Measurements from ENCODE around the gene PAK5.
A peak's percentile ranks its signal among the peaks of the same experiment; 100 is the strongest.

The PAK5 gene

DNA sequence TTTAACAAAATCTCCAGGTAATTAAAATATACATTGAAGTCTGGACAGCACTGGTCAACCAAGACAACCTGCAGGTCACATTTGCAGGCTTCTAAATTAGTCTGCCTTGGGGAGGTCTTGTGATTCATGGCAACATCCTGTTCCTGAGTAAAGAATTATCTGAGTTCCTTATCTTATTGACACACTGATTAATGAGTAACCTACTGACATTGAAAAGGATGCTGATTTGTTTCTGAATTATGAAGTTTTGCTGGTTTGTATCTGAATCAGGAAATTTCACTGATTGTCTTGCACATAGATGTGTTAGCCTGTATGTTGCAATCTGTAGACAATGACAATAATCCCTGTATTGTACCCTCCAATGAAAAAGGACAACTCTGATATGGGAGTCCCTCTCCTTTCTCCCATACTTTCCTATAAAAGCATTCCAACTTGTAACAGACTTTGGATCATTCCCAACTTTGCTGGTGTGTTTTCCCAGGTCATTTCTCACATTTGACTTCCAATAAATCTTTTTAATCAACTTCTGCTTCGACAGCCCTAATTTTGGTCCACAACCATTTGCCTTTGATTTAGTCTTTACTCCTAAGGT is 244.5 kb downstream of the PAK5 start:
- no peak overlapping the region for H3K4me3 ChIP-seq (ENCODE audit: low read length)
- DNase-seq (ENCODE audit: low read depth) = no peak
- TF ChIP-seq, protein P1, sequence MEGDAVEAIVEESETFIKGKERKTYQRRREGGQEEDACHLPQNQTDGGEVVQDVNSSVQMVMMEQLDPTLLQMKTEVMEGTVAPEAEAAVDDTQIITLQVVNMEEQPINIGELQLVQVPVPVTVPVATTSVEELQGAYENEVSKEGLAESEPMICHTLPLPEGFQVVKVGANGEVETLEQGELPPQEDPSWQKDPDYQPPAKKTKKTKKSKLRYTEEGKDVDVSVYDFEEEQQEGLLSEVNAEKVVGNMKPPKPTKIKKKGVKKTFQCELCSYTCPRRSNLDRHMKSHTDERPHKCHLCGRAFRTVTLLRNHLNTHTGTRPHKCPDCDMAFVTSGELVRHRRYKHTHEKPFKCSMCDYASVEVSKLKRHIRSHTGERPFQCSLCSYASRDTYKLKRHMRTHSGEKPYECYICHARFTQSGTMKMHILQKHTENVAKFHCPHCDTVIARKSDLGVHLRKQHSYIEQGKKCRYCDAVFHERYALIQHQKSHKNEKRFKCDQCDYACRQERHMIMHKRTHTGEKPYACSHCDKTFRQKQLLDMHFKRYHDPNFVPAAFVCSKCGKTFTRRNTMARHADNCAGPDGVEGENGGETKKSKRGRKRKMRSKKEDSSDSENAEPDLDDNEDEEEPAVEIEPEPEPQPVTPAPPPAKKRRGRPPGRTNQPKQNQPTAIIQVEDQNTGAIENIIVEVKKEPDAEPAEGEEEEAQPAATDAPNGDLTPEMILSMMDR (conservative IDR thresholded peaks at IDR 0.05; ENCODE audit: low read length) = no peak

DNA sequence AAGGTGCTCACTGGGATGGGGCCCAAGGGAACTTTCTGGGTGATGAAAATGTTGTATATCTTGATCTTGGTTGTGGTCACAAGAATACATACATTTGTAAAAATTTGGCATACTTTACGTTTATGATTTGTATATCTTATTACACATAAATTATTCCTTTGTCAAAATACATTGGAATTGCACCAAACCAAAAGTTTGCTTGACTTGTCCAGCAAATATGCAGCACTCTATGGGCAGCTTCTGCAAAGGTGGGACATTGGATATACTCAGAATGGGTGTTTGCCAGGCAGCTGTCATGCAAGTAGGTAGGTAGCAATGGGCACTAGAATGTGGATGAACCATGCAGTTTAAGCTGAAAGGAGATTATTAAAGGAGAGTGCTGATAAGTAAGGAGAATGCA is 246.5 kb downstream of the PAK5 start:
- H3K4me3 ChIP-seq (ENCODE audit: low read length) = no peak overlapping the region
- TF ChIP-seq, protein P1 (conservative IDR thresholded peaks at IDR 0.05; ENCODE audit: low read length) = no peak
- DNase-seq (ENCODE audit: low read depth) = no peak

DNA sequence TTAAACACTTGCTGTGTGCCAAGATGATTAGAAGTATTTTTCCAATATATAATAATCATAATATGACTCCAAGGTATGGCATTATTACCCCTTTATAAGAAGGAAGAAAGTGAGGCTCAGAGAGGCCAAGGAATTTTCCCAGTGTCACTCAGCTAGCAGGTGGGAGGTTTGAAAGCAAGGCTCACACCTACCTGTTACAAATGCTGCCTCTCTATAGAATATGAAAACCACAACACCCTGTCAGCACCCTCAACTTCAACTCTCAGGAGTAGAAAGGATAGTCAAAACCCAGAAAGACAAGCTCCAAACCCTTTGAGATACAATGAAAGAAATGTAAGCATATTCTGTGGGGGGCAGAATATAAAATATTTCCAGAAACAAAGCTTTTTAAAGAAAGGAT is 247.8 kb downstream of the PAK5 start:
- no peak for DNase-seq (ENCODE audit: low read depth)
- TF ChIP-seq, protein P1 (conservative IDR thresholded peaks at IDR 0.05; ENCODE audit: low read length) = no peak
- no peak overlapping the region for H3K4me3 ChIP-seq (ENCODE audit: low read length)

DNA sequence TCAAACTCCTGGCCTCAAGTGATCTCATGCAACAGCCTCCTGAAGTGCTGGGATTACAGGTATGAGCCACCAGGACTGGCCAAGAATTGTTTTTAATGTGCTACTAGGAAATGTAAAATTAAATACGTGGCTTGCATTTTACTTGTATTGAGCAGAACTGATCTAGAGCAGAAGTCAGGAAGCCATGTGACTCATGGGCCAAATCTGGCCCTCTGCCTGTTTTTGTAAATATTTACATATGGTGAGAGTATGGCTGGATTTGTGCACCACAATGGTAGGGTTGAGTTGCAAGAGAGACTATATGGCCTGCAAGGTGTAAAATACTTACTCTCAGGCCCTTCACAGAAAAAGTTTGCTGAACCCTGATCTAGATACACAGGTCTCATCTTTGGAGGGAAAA is 248.7 kb downstream of the PAK5 start:
- TF ChIP-seq, protein P1 (conservative IDR thresholded peaks at IDR 0.05; ENCODE audit: low read length) = no peak
- peak; percentile 22 for DNase-seq (ENCODE audit: low read depth)
- no peak overlapping the region for H3K4me3 ChIP-seq (ENCODE audit: low read length)

DNA sequence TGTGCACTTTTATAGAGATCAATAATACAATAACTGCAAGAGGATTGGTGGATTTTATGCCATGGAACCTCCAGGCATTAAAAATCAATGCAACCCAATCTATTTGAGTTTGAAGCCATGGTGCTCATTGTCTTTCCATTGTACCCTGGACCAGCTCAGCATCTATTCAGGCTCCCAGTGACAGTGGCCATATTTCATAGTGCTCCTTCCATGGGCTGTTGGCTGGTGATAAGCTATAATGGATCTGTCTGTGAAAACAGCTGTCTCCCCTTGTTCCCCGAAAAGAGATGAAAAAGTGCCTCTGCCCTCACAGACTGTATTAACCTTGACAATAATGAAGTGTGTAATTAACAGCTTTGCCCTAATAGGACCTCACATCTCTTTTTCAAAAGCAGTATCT is 250.2 kb downstream of the PAK5 start:
- no peak for DNase-seq (ENCODE audit: low read depth)
- H3K4me3 ChIP-seq (ENCODE audit: low read length) = no peak overlapping the region
- TF ChIP-seq, protein P1 (conservative IDR thresholded peaks at IDR 0.05; ENCODE audit: low read length) = no peak

DNA sequence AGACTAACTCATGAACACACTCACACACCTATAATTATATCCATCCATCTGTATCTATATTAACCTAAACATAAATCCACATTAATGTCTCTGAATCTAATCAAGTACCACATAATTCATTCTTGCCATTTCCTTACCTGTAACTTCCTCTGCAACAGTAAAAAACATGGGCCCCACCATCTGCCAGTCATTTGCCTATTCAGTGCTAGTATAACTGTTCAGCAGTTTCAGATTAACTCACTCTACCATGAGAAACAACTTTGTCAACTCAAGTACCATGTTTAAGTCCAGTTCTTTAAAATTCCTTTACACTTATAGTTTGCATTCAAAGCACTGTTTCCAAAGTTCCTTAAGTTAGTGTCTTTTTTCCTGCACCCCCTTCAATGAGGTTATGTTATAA is 255.7 kb downstream of the PAK5 start:
- H3K4me3 ChIP-seq (ENCODE audit: low read length) = no peak overlapping the region
- DNase-seq (ENCODE audit: low read depth) = no peak
- TF ChIP-seq, protein P1 (conservative IDR thresholded peaks at IDR 0.05; ENCODE audit: low read length) = no peak

DNA sequence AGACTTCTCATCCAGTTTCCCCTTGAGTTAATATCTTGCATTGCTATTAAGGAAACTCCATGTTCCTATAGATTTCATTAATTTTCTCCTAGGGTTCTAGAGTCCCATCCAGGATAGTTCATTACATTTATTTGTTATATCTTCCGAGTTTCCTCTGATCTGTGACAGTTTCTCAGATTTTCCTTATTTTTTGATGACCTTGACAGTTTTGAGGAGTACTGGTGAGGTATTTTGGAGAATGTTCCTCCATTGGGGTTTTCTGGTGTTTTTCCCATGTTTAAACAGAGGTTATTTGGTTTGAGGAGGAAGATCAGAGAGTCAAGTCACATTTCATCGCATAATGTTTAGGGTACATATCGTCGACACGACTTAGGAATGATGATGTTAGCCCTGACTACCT is 256.7 kb downstream of the PAK5 start:
- TF ChIP-seq, protein P1 (conservative IDR thresholded peaks at IDR 0.05; ENCODE audit: low read length) = no peak
- no peak for DNase-seq (ENCODE audit: low read depth)

More for the DNA sequence above, 256.7 kb downstream of the PAK5 start:
- no peak overlapping the region for H3K4me3 ChIP-seq (ENCODE audit: low read length)
